ENCODE results near the gene KCTD13.

Gene KCTD13

GRCh38 chr16:29862383-29862883 is 63.6 kb downstream of the KCTD13 start:
- peak overlapping the region; percentile 84 for H3K4me3 ChIP-seq (ENCODE audit: low read depth, low read length)
- DNase-seq (ENCODE audit: low read depth) = no peak

- no peak for DNase-seq (ENCODE audit: low read depth)
- no peak overlapping the region for H3K4me3 ChIP-seq (ENCODE audit: low read depth, low read length)
These were observed 65.8 kb downstream of the KCTD13 start for GRCh38 chr16:29860218-29860617.

- no peak overlapping the region for H3K4me3 ChIP-seq (ENCODE audit: low read depth, low read length)
- no peak for DNase-seq (ENCODE audit: low read depth)
These were observed 67.1 kb downstream of the KCTD13 start for GRCh38 chr16:29858974-29859373.

- DNase-seq (ENCODE audit: low read depth) = no peak
- H3K4me3 ChIP-seq (ENCODE audit: low read depth, low read length) = no peak overlapping the region
These were observed 67.7 kb downstream of the KCTD13 start for GRCh38 chr16:29858149-29858849.

- no peak overlapping the region for H3K4me3 ChIP-seq (ENCODE audit: low read depth, low read length)
- DNase-seq (ENCODE audit: low read depth) = peak; percentile 37
These were observed 68.8 kb downstream of the KCTD13 start for GRCh38 chr16:29857133-29857760.

Measured in skeletal muscle cell (primary cell).